Subcutaneous adipose tissue (tissue), 4 donors: ENCODE measurements around the gene DAND5. TPM values are rescaled to one million over a fixed set of nuclear protein-coding genes. Genes with fewer than 3 reads are reported as not detected.

Source experiments
- total RNA-seq, 4 donors: library from RNA; depleted of rRNA; stranded (reverse); fragments of >200 nt; gene quantifications; one replicate each; pipeline ENCODE4 v1.1.0, GENCODE V29; 2016
- TF ChIP-seq, protein P1 (sequence below): fragments of 450-650 bp; IDR thresholded peaks from one replicate; pipeline ENCODE4 v1.5.1; 2016; ENCODE audit warnings: low read depth, mild to moderate bottlenecking, control low read depth, antibody characterized with exemption, moderate library complexity

The DAND5 gene
- total RNA-seq, 4 donors from 2014 or later: not detected

GRCh38 chr19:12983542-12984142, 14.3 kb downstream of the DAND5 start:
- TF ChIP-seq, protein P1, sequence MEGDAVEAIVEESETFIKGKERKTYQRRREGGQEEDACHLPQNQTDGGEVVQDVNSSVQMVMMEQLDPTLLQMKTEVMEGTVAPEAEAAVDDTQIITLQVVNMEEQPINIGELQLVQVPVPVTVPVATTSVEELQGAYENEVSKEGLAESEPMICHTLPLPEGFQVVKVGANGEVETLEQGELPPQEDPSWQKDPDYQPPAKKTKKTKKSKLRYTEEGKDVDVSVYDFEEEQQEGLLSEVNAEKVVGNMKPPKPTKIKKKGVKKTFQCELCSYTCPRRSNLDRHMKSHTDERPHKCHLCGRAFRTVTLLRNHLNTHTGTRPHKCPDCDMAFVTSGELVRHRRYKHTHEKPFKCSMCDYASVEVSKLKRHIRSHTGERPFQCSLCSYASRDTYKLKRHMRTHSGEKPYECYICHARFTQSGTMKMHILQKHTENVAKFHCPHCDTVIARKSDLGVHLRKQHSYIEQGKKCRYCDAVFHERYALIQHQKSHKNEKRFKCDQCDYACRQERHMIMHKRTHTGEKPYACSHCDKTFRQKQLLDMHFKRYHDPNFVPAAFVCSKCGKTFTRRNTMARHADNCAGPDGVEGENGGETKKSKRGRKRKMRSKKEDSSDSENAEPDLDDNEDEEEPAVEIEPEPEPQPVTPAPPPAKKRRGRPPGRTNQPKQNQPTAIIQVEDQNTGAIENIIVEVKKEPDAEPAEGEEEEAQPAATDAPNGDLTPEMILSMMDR: no peak

- TF ChIP-seq, protein P1: no peak
Measured at GRCh38 chr19:12984143-12984627, 14.8 kb downstream of the DAND5 start.

GRCh38 chr19:12984683-12985048, 15.3 kb downstream of the DAND5 start:
- TF ChIP-seq, protein P1: no peak

DNA sequence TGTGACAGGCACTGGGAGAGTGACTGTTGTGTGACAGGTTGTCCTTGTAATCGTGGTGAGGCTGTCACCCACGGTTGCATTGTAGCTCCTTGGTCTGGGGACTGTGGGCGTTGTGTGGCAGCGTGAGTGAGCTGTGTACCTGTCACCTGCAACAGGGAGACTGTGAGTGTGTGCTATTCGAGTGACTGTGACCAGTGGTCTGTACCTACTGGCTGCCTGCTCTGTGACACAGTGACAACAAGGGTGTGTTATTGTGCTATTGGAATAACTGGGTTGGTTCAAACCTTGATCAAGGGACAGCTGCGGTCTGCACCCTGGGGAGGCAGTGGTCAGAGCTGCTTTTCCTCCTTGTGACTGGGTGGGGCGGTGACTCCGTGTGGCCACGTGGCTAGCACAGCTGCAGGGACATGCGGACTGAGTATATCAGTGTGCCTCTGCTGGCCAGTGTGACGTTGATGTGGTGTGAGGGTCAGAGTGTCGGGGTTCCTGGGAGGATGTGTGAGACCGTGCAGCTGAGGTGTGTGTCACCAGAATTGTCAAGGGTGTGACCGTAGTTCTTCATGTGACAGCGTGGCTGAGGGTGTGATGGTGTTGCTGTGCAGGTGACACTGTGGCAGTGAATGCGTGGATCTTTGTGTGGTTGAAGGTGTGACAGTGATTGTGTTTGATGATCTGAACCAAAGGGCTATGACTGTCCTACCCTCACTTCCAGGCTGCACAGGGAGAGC, 15.8 kb downstream of the DAND5 start:
- TF ChIP-seq, protein P1: no peak

- TF ChIP-seq, protein P1: no peak
Measured at GRCh38 chr19:12986726-12987125, 17.4 kb downstream of the DAND5 start.

- TF ChIP-seq, protein P1: no peak
Measured at GRCh38 chr19:12987190-12987589, 17.8 kb downstream of the DAND5 start.

GRCh38 chr19:12987781-12988180, 18.4 kb downstream of the DAND5 start:
- TF ChIP-seq, protein P1: no peak
